PFSK-1 (cell line): ENCODE measurements around the gene PCDHGA7.

Source experiments
- POLR2AphosphoS5 ChIP-seq: IDR thresholded peaks from 2 replicates; pipeline ENCODE4 v1.6.1; 2012; ENCODE audit warnings: low read depth, mild to moderate bottlenecking, control low read depth, low read length, moderate library complexity
- REST ChIP-seq, 2 experiments: IDR thresholded peaks; 2 replicates each; pipeline versions ENCODE4 v1.6.1 to v1.8.0; 2011 to 2012; ENCODE audit warnings: low read depth in 2 of 2, low read length in 2 of 2, control low read depth in 1 of 2, inconsistent platforms in 1 of 2, mild to moderate bottlenecking in 1 of 2, moderate library complexity in 1 of 2; ENCODE audit not compliant: insufficient read depth in 1 of 2
- TAF1 ChIP-seq: IDR thresholded peaks from 2 replicates; pipeline ENCODE4 v1.6.1; 2012; ENCODE audit warnings: low read length, control low read depth, borderline replicate concordance; ENCODE audit not compliant: insufficient read depth

- TF ChIP-seq POLR2AphosphoS5 (no peak), REST (IDR thresholded peaks at IDR 0.05; ENCODE audit: insufficient read depth in 1 of 2, low read depth in 2 of 2, low read length in 2 of 2) (no peak), TAF1 (no peak)
Measured at GRCh38 chr5:141388661-141389060, 6.1 kb downstream of the PCDHGA7 start.
